Measurements from ENCODE around the gene SCYL1.

GRCh38 chr11:65516135-65516968, 8.5 kb upstream of the SCYL1 start:
- TF ChIP-seq, protein P1, sequence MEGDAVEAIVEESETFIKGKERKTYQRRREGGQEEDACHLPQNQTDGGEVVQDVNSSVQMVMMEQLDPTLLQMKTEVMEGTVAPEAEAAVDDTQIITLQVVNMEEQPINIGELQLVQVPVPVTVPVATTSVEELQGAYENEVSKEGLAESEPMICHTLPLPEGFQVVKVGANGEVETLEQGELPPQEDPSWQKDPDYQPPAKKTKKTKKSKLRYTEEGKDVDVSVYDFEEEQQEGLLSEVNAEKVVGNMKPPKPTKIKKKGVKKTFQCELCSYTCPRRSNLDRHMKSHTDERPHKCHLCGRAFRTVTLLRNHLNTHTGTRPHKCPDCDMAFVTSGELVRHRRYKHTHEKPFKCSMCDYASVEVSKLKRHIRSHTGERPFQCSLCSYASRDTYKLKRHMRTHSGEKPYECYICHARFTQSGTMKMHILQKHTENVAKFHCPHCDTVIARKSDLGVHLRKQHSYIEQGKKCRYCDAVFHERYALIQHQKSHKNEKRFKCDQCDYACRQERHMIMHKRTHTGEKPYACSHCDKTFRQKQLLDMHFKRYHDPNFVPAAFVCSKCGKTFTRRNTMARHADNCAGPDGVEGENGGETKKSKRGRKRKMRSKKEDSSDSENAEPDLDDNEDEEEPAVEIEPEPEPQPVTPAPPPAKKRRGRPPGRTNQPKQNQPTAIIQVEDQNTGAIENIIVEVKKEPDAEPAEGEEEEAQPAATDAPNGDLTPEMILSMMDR (optimal IDR thresholded peaks at IDR 0.05 in 1 of 3, IDR thresholded peaks at IDR 0.05 in 1 of 3, conservative IDR thresholded peaks at IDR 0.05 in 1 of 3; ENCODE audit: extremely low read depth in 1 of 3, insufficient read depth in 2 of 3, low read length in 3 of 3), result no peak
- TF ChIP-seq EZH2 (IDR thresholded peaks at IDR 0.05; ENCODE audit: low read length), result no peak
